Prostate gland (tissue), 2 donors: ENCODE data around the gene NIPAL3.

Experiments used
- CTCF ChIP-seq, 4 experiments: fragments of 200-600 bp in 2 of 4; fragments of 450-650 bp in 2 of 4; sonication (generic) in 2 of 4; IDR thresholded peaks; 1 replicate in 3 of 4; 2 replicates in 1 of 4; pipeline ENCODE4 v1.5.1; 2016 to 2019; ENCODE audit warnings: antibody characterized with exemption in 4 of 4, mild to moderate bottlenecking in 2 of 4, moderate library complexity in 2 of 4
- POLR2A ChIP-seq: fragments of 450-650 bp; IDR thresholded peaks from one replicate; pipeline ENCODE4 v1.6.1; 2016; ENCODE audit warnings: antibody characterized with exemption, mild to moderate bottlenecking
- POLR2AphosphoS5 ChIP-seq: sonication (generic); formaldehyde crosslinking; IDR thresholded peaks from one replicate; pipeline ENCODE4 v1.6.1; 2017; ENCODE audit warnings: antibody characterized with exemption

GRCh38 chr1:24450316-24450715, 34.7 kb downstream of the NIPAL3 start:
- no peak for TF ChIP-seq CTCF (IDR thresholded peaks at IDR 0.05)
- no peak for TF ChIP-seq POLR2AphosphoS5
- no peak for TF ChIP-seq POLR2A
